IPS DF 6.9 (cell line): ENCODE data around the gene CPXM1.
A peak's percentile ranks its signal among the peaks of the same experiment; 100 is the strongest.

Experiments
- DNase-seq: peaks from one replicate; pipeline ENCODE4 v3.0.0-alpha.2; 2013; ENCODE audit warnings: low read depth, low spot score
- H3K27ac ChIP-seq: one replicate; pipeline ENCODE4 v1.5.1; 2013; ENCODE audit warnings: low read length, control low read depth
- H3K27me3 ChIP-seq: 2 replicates; pipeline ENCODE4 v1.6.1; 2013; ENCODE audit warnings: mild to moderate bottlenecking, low read length; ENCODE audit not compliant: control insufficient read depth, insufficient read depth
- H3K36me3 ChIP-seq: 2 replicates; pipeline ENCODE4 v1.6.1; 2013; ENCODE audit warnings: low read length; ENCODE audit not compliant: control insufficient read depth, insufficient read depth
- H3K4me1 ChIP-seq: 2 replicates; pipeline ENCODE4 v1.6.1; 2013; ENCODE audit warnings: low read length; ENCODE audit not compliant: control insufficient read depth, insufficient read depth
- H3K4me3 ChIP-seq: 2 replicates; pipeline ENCODE4 v1.5.1; 2013; ENCODE audit warnings: mild to moderate bottlenecking, low read length
- H3K9me3 ChIP-seq: 2 replicates; pipeline ENCODE4 v1.6.1; 2013; ENCODE audit warnings: low read length, inconsistent platforms; ENCODE audit not compliant: control insufficient read depth, insufficient read depth
- WGBS: extraction: QIAGEN DNeasy Blood & Tissue Kit; methylation state at CpG from one replicate; pipeline ENCODE4 v1.1.7; 2013; ENCODE audit warnings: mixed read lengths, missing lambda C conversion rate; ENCODE audit not compliant: insufficient read length, insufficient coverage; 5-methylcytosine and 5-hydroxymethylcytosine counted together

Gene CPXM1

DNA sequence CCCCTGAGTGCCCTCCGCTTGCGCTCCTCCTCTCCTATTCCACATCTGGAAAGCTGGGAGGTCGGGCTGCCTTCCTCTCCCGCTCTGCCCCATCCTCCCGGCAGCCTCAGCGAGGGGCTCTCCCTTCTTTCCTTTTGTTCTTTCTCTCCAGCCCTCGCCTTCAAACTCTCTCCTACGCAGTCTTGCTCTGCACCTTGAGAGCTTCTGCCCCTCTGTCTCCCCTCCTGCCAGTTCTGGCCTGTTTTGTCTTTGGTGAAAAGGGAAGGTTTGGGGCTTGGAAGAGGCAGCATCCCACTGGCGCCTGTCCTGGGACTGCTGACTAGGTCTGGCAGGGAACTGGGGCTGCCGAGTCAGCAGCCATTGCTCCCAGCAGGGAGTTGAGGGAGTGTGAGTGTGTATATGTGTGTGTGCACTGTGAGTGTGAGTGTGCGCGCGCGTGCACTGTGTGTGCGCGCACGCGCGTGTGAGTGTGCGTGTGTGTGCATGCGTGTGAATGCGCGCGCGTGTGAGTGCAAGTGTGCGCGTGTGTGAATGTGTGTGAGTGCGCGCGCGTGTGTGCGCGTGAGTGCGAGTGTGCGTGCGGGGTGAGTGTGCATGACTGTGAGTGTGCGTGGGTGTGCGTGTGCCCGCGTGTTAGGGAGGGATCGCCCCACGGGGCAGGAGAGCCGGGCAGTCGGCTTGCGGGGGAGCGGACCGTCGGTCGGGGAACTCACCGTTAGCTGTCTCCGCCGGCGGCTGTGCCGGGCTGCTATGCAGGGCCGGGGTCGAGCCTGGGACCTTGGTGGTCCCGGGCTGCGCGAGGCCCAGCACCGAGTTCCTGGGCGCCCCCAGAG lies 523 bp downstream of the CPXM1 start:
- peak overlapping the region; percentile 94 for H3K4me3 ChIP-seq
- WGBS: no CpG with 5 or more reads among the region's 61 CpGs
- H3K27me3 ChIP-seq: peaks cover 35% of the 10 kb centered on the region
- H3K27ac ChIP-seq: no peak overlapping the region
- no peak for DNase-seq
- peaks cover 30% of the 10 kb centered on the region for H3K36me3 ChIP-seq
- H3K9me3 ChIP-seq: no peaks in the 10 kb centered on the region
- H3K4me1 ChIP-seq: peaks cover 5% of the 10 kb centered on the region; the same call in 1 of the 2 replicates

DNA sequence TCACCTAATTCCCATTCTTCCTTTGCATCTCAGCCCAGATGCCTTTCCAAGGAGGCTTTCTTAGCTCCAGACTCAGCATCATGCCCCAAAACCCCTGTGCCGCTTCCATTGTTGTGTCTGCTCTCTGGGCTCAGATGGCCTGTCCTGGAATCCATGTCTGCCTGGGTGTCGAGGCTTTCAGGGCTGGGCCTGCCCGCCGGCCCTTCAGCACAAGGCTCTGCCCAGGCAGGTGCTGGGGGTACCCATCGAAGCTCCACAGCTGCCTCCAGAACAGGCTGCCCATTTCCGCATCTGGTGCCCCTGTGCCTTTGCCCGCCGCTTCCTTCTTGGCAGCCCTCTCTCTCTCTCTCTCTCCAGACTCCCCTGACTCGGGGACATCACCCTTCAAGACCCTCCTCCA lies 1.2 kb downstream of the CPXM1 start:
- Histone ChIP-seq H3K4me3 (peak overlapping the region; percentile 94; the same call in 1 of the 2 replicates), H3K27ac (no peak overlapping the region), H3K27me3 (peaks cover 29% of the 10 kb centered on the region)

DNA sequence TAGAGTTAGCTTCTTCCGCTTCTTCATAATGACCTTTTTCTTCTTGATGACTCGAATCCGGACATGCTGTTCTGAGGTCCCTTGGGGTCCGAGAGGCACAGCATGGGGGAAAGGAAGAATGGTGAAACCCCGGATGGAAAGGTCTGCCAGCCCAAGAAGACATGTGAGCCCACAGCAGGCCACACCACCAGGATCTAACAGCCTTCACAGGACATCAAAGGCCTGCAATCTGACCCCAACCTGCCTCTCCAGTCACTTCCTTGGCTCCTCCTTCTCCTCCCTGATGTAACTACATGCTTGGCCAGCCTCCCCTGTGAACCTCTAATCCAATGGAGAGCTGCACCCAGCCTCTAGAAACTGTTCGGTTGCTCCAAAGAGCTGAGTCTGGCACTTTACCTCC lies 1.6 kb downstream of the CPXM1 start:
- no peak overlapping the region for H3K27ac ChIP-seq
- no CpG with 5 or more reads among the region's 6 CpGs for WGBS
- no peaks in the 10 kb centered on the region for H3K9me3 ChIP-seq
- peaks cover 30% of the 10 kb centered on the region for H3K36me3 ChIP-seq
- no peak for DNase-seq
- peaks cover 24% of the 10 kb centered on the region for H3K27me3 ChIP-seq
- no peak overlapping the region for H3K4me3 ChIP-seq
- peaks cover 5% of the 10 kb centered on the region; the same call in 1 of the 2 replicates for H3K4me1 ChIP-seq

More for the DNA sequence above, 1.2 kb downstream of the CPXM1 start:
- Histone ChIP-seq H3K4me1 (peaks cover 5% of the 10 kb centered on the region; the same call in 1 of the 2 replicates), H3K36me3 (peaks cover 30% of the 10 kb centered on the region), H3K9me3 (no peaks in the 10 kb centered on the region)
- WGBS: no CpG with 5 or more reads among the region's 9 CpGs
- DNase-seq: no peak

DNA sequence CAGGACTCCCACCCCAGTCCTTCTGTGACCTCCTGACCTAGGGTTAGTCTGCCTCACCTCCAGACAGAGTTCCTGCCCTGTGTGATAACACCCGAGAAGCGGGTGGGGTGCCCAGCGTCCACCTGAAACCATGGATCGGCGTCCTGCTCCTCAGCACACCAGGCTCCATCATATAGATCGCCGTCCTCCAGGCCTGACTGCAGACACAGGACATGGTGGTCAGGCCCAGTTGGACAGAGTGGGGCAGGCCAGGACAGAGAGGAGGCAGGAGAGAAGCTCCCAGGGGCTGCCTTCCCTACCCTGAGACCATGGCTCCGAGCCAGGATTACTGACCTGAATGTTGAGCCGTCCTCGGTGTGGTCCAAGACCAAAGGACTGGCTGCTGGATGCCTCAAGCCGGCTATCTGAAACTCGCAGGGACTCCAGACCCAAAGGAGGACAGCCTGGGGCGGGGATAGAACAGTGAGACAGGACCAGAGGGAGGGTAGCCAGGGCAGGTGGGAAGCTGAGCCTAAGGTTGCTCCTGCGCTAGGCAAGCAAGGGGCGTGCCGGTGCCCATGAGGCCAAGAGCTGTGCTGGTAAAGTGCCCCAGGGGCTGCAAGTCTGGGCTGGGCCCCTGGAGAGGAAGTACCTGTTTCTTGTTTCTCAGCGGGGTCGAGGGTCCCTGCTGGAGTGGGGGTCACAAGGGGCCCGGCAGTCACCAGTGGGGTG lies 2.2 kb downstream of the CPXM1 start:
- DNase-seq: no peak
- H3K4me3 ChIP-seq: no peak overlapping the region
- no peak overlapping the region for H3K27ac ChIP-seq
- no peaks in the 10 kb centered on the region for H3K9me3 ChIP-seq
- H3K27me3 ChIP-seq: peaks cover 19% of the 10 kb centered on the region
- WGBS: no CpG with 5 or more reads among the region's 19 CpGs
- H3K4me1 ChIP-seq: peaks cover 5% of the 10 kb centered on the region; the same call in 1 of the 2 replicates
- peaks cover 30% of the 10 kb centered on the region for H3K36me3 ChIP-seq

DNA sequence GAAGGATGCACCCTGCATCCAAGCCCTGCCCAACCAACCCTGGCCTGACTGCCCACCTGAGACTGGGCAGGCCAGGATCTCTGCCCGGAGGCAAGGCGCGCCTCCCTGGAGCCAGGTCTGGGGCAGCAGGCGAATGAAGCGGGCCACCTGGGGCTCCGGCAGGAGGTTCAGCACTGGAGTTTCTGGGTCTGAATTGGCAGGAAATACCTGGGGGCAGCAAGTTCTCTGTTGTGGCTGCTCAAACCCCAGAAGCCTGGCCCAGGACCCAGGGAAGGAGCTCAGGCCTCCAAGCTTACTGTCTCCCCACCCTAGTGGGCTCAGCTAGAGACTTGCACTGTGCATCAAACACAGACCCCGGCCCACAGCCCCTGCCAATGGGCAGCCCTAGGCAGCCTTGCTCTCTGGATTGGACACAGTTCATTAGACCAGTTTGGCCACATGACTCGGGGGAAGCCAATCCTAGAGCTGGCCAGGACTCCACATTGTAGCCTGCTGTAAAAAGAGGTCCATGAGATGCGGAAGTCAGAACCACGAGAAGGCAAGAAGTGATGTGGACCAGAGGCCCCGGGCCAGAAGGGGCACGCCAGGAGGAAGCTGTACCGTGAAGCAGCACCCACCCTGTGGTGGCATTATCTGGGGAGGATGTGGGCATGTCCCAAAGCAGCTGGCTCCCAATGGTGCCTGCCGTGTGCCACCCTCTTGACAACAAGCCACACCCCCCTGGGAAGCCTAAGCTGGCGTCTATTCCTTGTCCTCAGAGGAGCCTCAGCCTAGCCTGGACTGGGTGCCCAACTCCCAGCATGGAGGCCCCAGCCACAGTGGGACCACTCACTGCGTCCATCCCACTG lies 3.1 kb downstream of the CPXM1 start:
- no peaks in the 10 kb centered on the region for H3K9me3 ChIP-seq
- DNase-seq: no peak
- H3K4me1 ChIP-seq: peaks cover 5% of the 10 kb centered on the region; the same call in 1 of the 2 replicates
- H3K27ac ChIP-seq: no peak overlapping the region
- no peak overlapping the region for H3K4me3 ChIP-seq
- peaks cover 30% of the 10 kb centered on the region for H3K36me3 ChIP-seq
- WGBS: no CpG with 5 or more reads among the region's 16 CpGs
- H3K27me3 ChIP-seq: peaks cover 13% of the 10 kb centered on the region

DNA sequence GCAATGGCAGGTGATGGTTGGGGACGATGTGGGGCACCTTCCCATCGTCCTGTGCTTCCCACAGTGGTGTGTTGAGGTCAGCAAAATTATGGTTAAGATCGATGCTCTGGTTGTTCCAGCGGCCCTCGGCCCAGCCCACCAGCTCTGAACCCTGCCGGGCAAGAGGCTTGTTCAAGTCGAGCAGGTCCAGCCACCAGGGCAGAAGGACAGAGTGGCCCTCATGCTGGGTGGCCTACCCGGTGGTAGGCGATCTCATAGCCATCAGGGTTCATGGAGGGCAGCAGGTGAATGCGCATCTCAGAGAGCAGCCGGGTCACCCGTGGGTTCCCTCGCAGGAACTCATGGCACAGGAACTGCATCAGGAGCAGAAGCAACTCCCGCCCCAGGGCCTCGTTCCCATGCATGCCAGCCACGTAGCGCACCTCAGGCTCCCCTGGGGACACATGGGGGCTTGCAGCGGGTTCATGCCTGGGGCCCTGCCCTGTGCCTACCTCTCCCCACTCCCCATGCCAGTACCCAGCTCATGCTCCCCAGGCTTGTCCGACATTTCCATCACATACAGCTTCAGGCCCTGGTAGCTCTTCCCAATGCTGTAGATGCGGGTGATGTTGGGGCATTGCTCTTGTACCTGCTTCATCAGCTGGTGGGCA lies 4.3 kb downstream of the CPXM1 start:
- Histone ChIP-seq H3K36me3 (peaks cover 30% of the 10 kb centered on the region), H3K27ac (no peak overlapping the region), H3K9me3 (no peaks in the 10 kb centered on the region), H3K4me1 (peaks cover 3% of the 10 kb centered on the region; the same call in 1 of the 2 replicates), H3K27me3 (peaks cover 3% of the 10 kb centered on the region; the same call in 1 of the 2 replicates), H3K4me3 (no peak overlapping the region)
- WGBS: no CpG with 5 or more reads among the region's 20 CpGs
- DNase-seq: no peak

DNA sequence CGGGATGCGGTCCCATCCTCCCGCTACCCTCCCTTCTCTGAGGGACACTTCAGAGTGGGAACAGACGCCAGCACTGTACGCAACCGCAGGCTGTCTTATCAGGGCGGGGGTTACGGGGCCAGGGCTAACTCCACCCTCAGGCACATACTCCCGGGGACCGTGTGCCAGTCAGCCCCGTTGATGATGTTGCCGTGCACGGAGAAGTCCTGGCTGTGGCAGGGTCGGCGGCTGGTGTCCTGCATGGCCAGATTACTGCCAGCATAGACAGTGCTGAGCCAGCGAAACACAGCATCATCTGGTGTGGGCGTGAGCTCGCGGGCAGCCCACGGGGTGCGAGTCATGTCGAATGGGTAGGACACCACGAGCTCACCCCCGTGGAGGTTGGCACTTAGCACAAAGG lies 5.0 kb downstream of the CPXM1 start:
- no peaks in the 10 kb centered on the region for H3K9me3 ChIP-seq
- no peak for DNase-seq
- no peak overlapping the region for H3K4me3 ChIP-seq
- no peak overlapping the region for H3K27ac ChIP-seq
- H3K27me3 ChIP-seq: no peaks in the 10 kb centered on the region
- peaks cover 3% of the 10 kb centered on the region; the same call in 1 of the 2 replicates for H3K4me1 ChIP-seq
- peaks cover 30% of the 10 kb centered on the region for H3K36me3 ChIP-seq
- no CpG with 5 or more reads among the region's 24 CpGs for WGBS

DNA sequence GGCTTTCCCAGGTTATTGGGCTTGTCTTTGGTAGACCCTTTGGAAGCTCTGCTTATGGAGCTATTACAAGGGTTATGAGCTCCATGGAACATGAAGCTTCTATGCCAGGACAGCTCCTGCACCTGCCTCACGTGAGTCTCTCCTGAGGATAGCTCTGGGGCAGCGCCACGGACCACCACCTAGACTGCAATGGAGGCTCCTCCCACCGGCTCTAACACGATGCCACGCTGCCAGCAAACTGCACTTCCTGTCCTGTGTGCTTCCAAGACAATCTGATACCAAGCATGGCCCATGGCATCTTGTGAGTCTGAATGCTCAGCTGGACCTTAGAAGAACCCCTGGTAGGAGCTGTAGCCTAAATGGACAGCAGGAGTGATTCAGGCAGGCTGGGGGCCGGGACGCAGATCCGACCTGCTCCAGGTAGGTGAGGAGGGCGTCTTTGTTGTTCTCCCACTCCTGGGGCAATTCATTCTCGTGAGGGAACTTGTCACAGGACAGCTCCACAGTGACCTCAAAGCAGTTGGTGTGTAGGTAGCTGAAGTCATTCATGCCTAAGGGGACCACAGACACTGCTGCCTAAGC lies 5.5 kb downstream of the CPXM1 start:
- H3K4me3 ChIP-seq: no peak overlapping the region
- no CpG with 5 or more reads among the region's 11 CpGs for WGBS
- no peaks in the 10 kb centered on the region for H3K9me3 ChIP-seq
- peaks cover 28% of the 10 kb centered on the region for H3K36me3 ChIP-seq
- no peaks in the 10 kb centered on the region for H3K27me3 ChIP-seq
- peaks cover under 1% of the 10 kb centered on the region; the same call in 1 of the 2 replicates for H3K4me1 ChIP-seq
- no peak overlapping the region for H3K27ac ChIP-seq
- DNase-seq: no peak

DNA sequence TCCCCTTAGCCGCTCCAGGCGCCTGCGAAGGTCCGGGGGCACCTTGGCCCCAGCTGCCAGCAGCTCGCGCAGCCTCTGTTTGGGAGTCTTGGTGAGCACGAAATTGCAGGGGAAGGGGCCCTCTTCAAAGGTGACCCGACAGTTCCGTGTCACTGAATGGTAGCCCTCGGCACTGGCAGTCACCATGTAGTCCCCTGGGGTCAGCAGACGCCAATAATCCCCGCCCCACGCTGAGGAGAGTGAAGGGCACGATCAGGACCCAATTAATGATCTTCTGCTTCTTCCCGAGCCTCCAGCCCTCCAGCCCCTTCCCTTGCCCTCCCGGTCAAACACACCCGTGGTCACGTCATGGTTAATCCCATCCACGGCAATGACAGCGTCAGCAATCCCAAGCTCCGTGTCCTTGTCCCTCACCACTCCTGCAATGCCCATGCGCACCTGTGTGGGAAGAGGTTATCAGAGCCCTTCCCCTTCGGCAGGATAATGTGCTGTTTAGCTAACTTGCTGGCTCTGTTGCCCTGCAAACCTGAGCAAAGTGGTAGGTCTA lies 6.2 kb downstream of the CPXM1 start:
- no peaks in the 10 kb centered on the region for H3K27me3 ChIP-seq

More for the DNA sequence above, 6.2 kb downstream of the CPXM1 start:
- no peaks in the 10 kb centered on the region for H3K4me1 ChIP-seq
- no peak overlapping the region for H3K27ac ChIP-seq
- WGBS: no CpG with 5 or more reads among the region's 23 CpGs
- no peak for DNase-seq
- peaks cover 28% of the 10 kb centered on the region for H3K36me3 ChIP-seq
- H3K4me3 ChIP-seq: no peak overlapping the region
- H3K9me3 ChIP-seq: no peaks in the 10 kb centered on the region
